HG03097 (cell line): Measurements from ENCODE around the gene MPP4.

Experiments used
- ATAC-seq: cut with Tn5 transposase; IDR thresholded peaks from one replicate; pipeline ENCODE4 v1.9.1; 2021; ENCODE audit not compliant: unreplicated experiment, low FRiP score

Gene MPP4

GRCh38 chr2:201698588-201699226, at the start of gene MPP4:
Gene MPP4, minus strand, starts transcription at chr2:201698644. Its CDS starts 4,690 bp downstream, at chr2:201693954.
- ATAC-seq: no peak

- no peak for ATAC-seq
These were observed 48.1 kb upstream of the MPP4 start for GRCh38 chr2:201746551-201746950.

GRCh38 chr2:201735486-201735885, 37.0 kb upstream of the MPP4 start:
- ATAC-seq: no peak

GRCh38 chr2:201734111-201734510, 35.7 kb upstream of the MPP4 start:
- no peak for ATAC-seq

GRCh38 chr2:201733544-201733943, 35.1 kb upstream of the MPP4 start:
- no peak for ATAC-seq

- ATAC-seq: no peak
These were observed 32.3 kb upstream of the MPP4 start for GRCh38 chr2:201730651-201731285.

- no peak for ATAC-seq
These were observed 17.0 kb upstream of the MPP4 start for GRCh38 chr2:201715459-201715858.

- ATAC-seq: no peak
These were observed 14.3 kb upstream of the MPP4 start for GRCh38 chr2:201712726-201713125.

GRCh38 chr2:201709747-201710146, 11.3 kb upstream of the MPP4 start:
- no peak for ATAC-seq

GRCh38 chr2:201709049-201709448, 10.6 kb upstream of the MPP4 start:
- no peak for ATAC-seq

GRCh38 chr2:201707753-201708152, 9.3 kb upstream of the MPP4 start:
- no peak for ATAC-seq

GRCh38 chr2:201707142-201707541, 8.7 kb upstream of the MPP4 start:
- ATAC-seq: no peak

GRCh38 chr2:201704536-201704935, 6.1 kb upstream of the MPP4 start:
- ATAC-seq: no peak

GRCh38 chr2:201701646-201702045, 3.2 kb upstream of the MPP4 start:
- ATAC-seq: no peak

GRCh38 chr2:201699416-201699815, 972 bp upstream of the MPP4 start:
- ATAC-seq: no peak

- no peak for ATAC-seq
These were observed 545 bp downstream of the MPP4 start for GRCh38 chr2:201697899-201698298.

- ATAC-seq: no peak
These were observed 2.2 kb downstream of the MPP4 start for GRCh38 chr2:201696151-201696659.

GRCh38 chr2:201685156-201685555, 13.3 kb downstream of the MPP4 start:
- ATAC-seq: no peak

- no peak for ATAC-seq
These were observed 17.7 kb downstream of the MPP4 start for GRCh38 chr2:201680743-201681142.

GRCh38 chr2:201678401-201678800, 20.0 kb downstream of the MPP4 start:
- no peak for ATAC-seq

- no peak for ATAC-seq
These were observed 23.0 kb downstream of the MPP4 start for GRCh38 chr2:201675454-201675853.

GRCh38 chr2:201674794-201675193, 23.6 kb downstream of the MPP4 start:
- ATAC-seq: no peak
